K562 (cell line): ENCODE measurements around the gene CEP128. TPM values are rescaled to one million over a fixed set of nuclear protein-coding genes. Genes with fewer than 3 reads are reported as not detected.

Experiments used
- CHCHD3 ChIP-seq: fragments of 250-450 bp; sonication (Bioruptor Pico); IDR thresholded peaks from 2 replicates; pipeline ENCODE4 v2.1.2; 2022; ENCODE audit warnings: mild to moderate bottlenecking
- ELK1 ChIP-seq: sonication (generic); formaldehyde crosslinking; IDR thresholded peaks from 2 replicates; pipeline ENCODE4 v1.8.1; 2022; ENCODE audit warnings: missing genetic modification reagents
- GTF3C2 ChIP-seq: IDR thresholded peaks from 3 replicates; pipeline ENCODE4 v1.6.1; 2011; ENCODE audit warnings: borderline replicate concordance, mild to moderate bottlenecking, moderate library complexity; ENCODE audit not compliant: insufficient read length; ENCODE audit errors: extremely low read depth
- HDAC2 ChIP-seq: fragments of 450-650 bp; IDR thresholded peaks from 2 replicates; pipeline ENCODE4 v1.6.1; 2016; ENCODE audit warnings: mild to moderate bottlenecking
- HOMEZ ChIP-seq: fragments of 250-450 bp; sonication (Bioruptor Pico); IDR thresholded peaks from 2 replicates; pipeline ENCODE4 v1.4.0; 2020; ENCODE audit warnings: mild to moderate bottlenecking, moderate library complexity
- KLF13 ChIP-seq: fragments of 450-650 bp; IDR thresholded peaks from 2 replicates; pipeline ENCODE4 v1.6.1; 2016; ENCODE audit warnings: missing genetic modification characterization, low read depth, mild to moderate bottlenecking, missing compliant biosample characterization, moderate library complexity, borderline replicate concordance
- NR1H2 ChIP-seq: sonication (generic); formaldehyde crosslinking; IDR thresholded peaks from 2 replicates; pipeline ENCODE4 v1.4.0; 2020; ENCODE audit warnings: mild to moderate bottlenecking, missing genetic modification reagents
- UBTF ChIP-seq, 2 experiments: IDR thresholded peaks; 2 replicates each; pipeline ENCODE4 v1.6.1; 2012; ENCODE audit warnings: improper control_type of control experiment in 2 of 2, low read depth in 2 of 2, low read length in 2 of 2, borderline replicate concordance in 1 of 2
- ZEB2 ChIP-seq: fragments of 450-650 bp; IDR thresholded peaks from 2 replicates; pipeline ENCODE4 v1.6.1; 2016
- ZNF407 ChIP-seq: fragments of 450-650 bp; IDR thresholded peaks from 2 replicates; pipeline ENCODE4 v1.6.1; 2016; ENCODE audit warnings: low read depth
- ZNF79 ChIP-seq: fragments of 250-450 bp; sonication (Bioruptor Pico); IDR thresholded peaks from 2 replicates; pipeline ENCODE4 v1.4.0; 2020; ENCODE audit warnings: low read depth, mild to moderate bottlenecking, moderate library complexity
- ZNF830 ChIP-seq: fragments of 250-450 bp; sonication (Bioruptor Pico); IDR thresholded peaks from 2 replicates; pipeline ENCODE4 v1.5.0; 2021; ENCODE audit warnings: mild to moderate bottlenecking
- polyA plus RNA-seq, 8 experiments: library from polyadenylated mRNA; depleted of rRNA in 4 of 8; stranded (reverse) in 5 of 8; unstranded in 3 of 8; fragments of >200 nt; fragmentation: Nextera tagmentation in 2 of 8; fragmentation: Illumina TruSeq in 1 of 8; extraction: Ambion mirVana in 2 of 8; extraction: Trizol in 1 of 8; gene quantifications; 2 replicates each; pipeline versions ENCODE4 v1.2.1 to v1.2.3, GENCODE V29; 2011 to 2014; ENCODE audit warnings: inconsistent platforms in 1 of 8, missing spikeins in 1 of 8
- total RNA-seq, 7 experiments: library from RNA; depleted of rRNA in 6 of 7; stranded (reverse); fragments of >200 nt in 6 of 7; fragmentation: Illumina TruSeq in 2 of 7; extraction: Trizol in 2 of 7; gene quantifications; 2 replicates each; pipeline versions ENCODE4 v1.2.1 to v1.2.3, GENCODE V29; 2011 to 2021; ENCODE audit warnings: low replicate concordance in 1 of 7

CEP128 gene
- total and polyA plus RNA-seq, 9 of the 15 experiments (the other 6 are each of a cell fraction or from before 2014, with no cell fraction given) = 2.3 to 9.2 (median 4.6) TPM

- TF ChIP-seq HOMEZ (CRISPR knock-in tag) = no peak
- TF ChIP-seq ZNF830 = no peak
- TF ChIP-seq GTF3C2 = no peak
- no peak for TF ChIP-seq HDAC2
- no peak for TF ChIP-seq UBTF (IDR thresholded peaks at IDR 0.05; ENCODE audit: borderline replicate concordance in 1 of 2, low read depth in 2 of 2, low read length in 2 of 2)
- TF ChIP-seq ELK1 (CRISPR knock-in tag) = no peak
- TF ChIP-seq ZNF407 = no peak
- no peak for TF ChIP-seq NR1H2 (CRISPR knock-in tag)
- no peak for TF ChIP-seq ZNF79 (CRISPR knock-in tag)
- no peak for TF ChIP-seq CHCHD3 (CRISPR knock-in tag)
- TF ChIP-seq KLF13 (tag) = no peak
- no peak for TF ChIP-seq ZEB2
Measured at GRCh38 chr14:80700601-80701000, 240.9 kb downstream of the CEP128 start (continued).
